Breast epithelium (tissue), 4 donors: ENCODE measurements around the gene SPINDOC. TPM values are rescaled to one million over a fixed set of nuclear protein-coding genes. Genes with fewer than 3 reads are reported as not detected.
A peak's percentile ranks its signal among the peaks of the same experiment; 100 is the strongest.
"Not testable (repeated sequence)": the region's sequence is repeated elsewhere in the genome, so short reads cannot be mapped to it uniquely, and the experiment has no call there.

ENCODE experiments used
- DNase-seq, 2 donors: peaks; one replicate each; pipeline ENCODE4 v3.0.0-alpha.2; 2019; ENCODE audit warnings: low spot score in 2 of 2
- H3K27ac ChIP-seq, 2 donors: fragments of 200-600 bp; sonication (generic) in 1 of 2; one replicate each; pipeline ENCODE4 v1.5.1; 2016 to 2019; ENCODE audit warnings: mild to moderate bottlenecking in 1 of 2
- H3K27me3 ChIP-seq, 2 donors: fragments of 200-600 bp; sonication (generic) in 1 of 2; one replicate each; pipeline versions ENCODE4 v1.5.1 to v1.6.0; 2017 to 2019; ENCODE audit warnings: control low read depth in 1 of 2, mild to moderate bottlenecking in 1 of 2
- H3K36me3 ChIP-seq: fragments of 200-600 bp; one replicate; pipeline ENCODE4 v1.5.1; 2019
- H3K4me1 ChIP-seq, 2 donors: fragments of 200-600 bp; sonication (generic); one replicate each; pipeline ENCODE4 v1.5.1; 2016 to 2019; ENCODE audit warnings: control low read depth in 1 of 2
- H3K4me3 ChIP-seq, 3 donors: fragments of 200-600 bp; sonication (generic); 1 replicate in 2 of 3; 2 replicates in 1 of 3; pipeline ENCODE4 v1.5.1; 2016 to 2019; ENCODE audit warnings: mild to moderate bottlenecking in 3 of 3, moderate library complexity in 2 of 3
- H3K9me3 ChIP-seq, 2 donors: fragments of 200-600 bp; sonication (generic) in 1 of 2; one replicate each; pipeline ENCODE4 v1.5.1; 2016 to 2019; ENCODE audit warnings: control low read depth in 1 of 2
- POLR2A ChIP-seq: fragments of 450-650 bp; IDR thresholded peaks from one replicate; pipeline ENCODE4 v1.6.1; 2016; ENCODE audit warnings: antibody characterized with exemption, mild to moderate bottlenecking, moderate library complexity
- POLR2AphosphoS5 ChIP-seq, 3 donors: sonication (generic); formaldehyde crosslinking; IDR thresholded peaks; one replicate each; pipeline ENCODE4 v1.6.1; 2017; ENCODE audit warnings: antibody characterized with exemption in 3 of 3
- intact Hi-C: fragments of 100-400 bp; cut with DNase I; formaldehyde crosslinking; loops from one replicate; pipeline ENCODE4 v1.15.1; 2023; ENCODE audit warnings: low total_unique reads
- total RNA-seq, 3 donors: library from RNA; depleted of rRNA; stranded (reverse); fragments of >200 nt; gene quantifications; one replicate each; pipeline ENCODE4 v1.1.0, GENCODE V29; 2016
- TF ChIP-seq, protein P1 (sequence below), 3 donors: fragments of 450-650 bp; IDR thresholded peaks; one replicate each; pipeline ENCODE4 v1.5.1; 2016 to 2017; ENCODE audit warnings: antibody characterized with exemption in 3 of 3, mild to moderate bottlenecking in 3 of 3, moderate library complexity in 3 of 3

Gene SPINDOC
- total RNA-seq, 3 donors from 2014 or later = 4.8 to 13.8 (median 12.1) TPM

DNA sequence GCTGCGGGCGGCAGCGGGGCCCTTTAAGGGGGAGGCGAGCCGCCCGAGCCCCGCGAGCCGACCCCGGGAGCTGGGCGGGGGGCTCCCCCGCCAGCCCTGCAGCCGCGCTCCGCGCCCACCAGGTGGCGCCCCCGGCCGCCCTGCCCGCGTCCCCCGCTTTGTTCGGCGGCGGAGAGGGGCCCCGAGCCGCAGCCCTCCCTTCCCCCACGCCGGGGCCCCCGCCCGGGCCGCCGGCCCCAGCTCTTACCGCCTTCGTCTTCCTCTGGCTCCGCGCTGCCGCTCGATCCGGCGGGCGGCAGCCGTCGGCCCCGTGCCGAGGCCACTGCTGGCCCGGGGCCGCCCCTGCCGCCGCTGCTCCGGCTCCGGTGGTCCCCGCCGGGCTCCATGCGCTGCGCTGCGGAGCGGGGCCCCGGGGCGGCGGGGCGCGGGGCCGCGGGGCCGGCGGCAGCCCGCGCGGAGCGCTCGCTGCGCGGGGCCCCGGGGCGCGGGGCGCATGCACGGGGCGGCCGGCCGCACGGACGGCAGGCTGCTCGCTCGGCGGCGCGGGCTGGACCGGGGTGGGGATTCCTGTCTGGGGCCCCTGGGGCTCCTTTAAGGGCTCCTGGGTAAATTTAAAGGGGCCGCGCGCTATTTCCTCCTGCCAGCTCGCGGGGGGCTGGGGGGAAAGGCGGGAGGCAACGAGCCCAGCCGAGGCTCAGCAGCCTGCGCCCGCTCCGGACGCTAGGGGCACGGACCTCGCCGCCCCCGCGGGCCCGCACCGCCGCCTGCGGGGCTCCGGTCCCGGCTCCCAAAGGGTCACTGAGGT, 44.8 kb upstream of the SPINDOC start, which contains the start of gene ZFTA:
Gene ZFTA (minus strand): TSS at position 539 of the 805 bp plus-strand sequence. CDS start 153 bp downstream, at position 386.
- intact Hi-C loops = loop anchor here (2.0 kb wide), 1 partner anchor 170 kb away; the partner anchor contains the start of gene NAA40
- H3K27me3 ChIP-seq = no peaks in the 10 kb centered on the region
- peak within 1 kb of the TSS; percentile 88 to 99 (median 90) for H3K4me3 ChIP-seq
- H3K36me3 ChIP-seq = no peaks in the 10 kb centered on the region
- no peaks in the 10 kb centered on the region for H3K9me3 ChIP-seq
- DNase-seq = no peak
- peaks cover 0 to 16% of the 10 kb centered on the region in 2 donors for H3K4me1 ChIP-seq
- peak within 1 kb of the TSS; percentile 79 to 88 for H3K27ac ChIP-seq
- TF ChIP-seq, protein P1, sequence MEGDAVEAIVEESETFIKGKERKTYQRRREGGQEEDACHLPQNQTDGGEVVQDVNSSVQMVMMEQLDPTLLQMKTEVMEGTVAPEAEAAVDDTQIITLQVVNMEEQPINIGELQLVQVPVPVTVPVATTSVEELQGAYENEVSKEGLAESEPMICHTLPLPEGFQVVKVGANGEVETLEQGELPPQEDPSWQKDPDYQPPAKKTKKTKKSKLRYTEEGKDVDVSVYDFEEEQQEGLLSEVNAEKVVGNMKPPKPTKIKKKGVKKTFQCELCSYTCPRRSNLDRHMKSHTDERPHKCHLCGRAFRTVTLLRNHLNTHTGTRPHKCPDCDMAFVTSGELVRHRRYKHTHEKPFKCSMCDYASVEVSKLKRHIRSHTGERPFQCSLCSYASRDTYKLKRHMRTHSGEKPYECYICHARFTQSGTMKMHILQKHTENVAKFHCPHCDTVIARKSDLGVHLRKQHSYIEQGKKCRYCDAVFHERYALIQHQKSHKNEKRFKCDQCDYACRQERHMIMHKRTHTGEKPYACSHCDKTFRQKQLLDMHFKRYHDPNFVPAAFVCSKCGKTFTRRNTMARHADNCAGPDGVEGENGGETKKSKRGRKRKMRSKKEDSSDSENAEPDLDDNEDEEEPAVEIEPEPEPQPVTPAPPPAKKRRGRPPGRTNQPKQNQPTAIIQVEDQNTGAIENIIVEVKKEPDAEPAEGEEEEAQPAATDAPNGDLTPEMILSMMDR (IDR thresholded peaks at IDR 0.05) = peak in 1 of 3 donors; percentile 89
- no peak for TF ChIP-seq POLR2AphosphoS5 (IDR thresholded peaks at IDR 0.05)

DNA sequence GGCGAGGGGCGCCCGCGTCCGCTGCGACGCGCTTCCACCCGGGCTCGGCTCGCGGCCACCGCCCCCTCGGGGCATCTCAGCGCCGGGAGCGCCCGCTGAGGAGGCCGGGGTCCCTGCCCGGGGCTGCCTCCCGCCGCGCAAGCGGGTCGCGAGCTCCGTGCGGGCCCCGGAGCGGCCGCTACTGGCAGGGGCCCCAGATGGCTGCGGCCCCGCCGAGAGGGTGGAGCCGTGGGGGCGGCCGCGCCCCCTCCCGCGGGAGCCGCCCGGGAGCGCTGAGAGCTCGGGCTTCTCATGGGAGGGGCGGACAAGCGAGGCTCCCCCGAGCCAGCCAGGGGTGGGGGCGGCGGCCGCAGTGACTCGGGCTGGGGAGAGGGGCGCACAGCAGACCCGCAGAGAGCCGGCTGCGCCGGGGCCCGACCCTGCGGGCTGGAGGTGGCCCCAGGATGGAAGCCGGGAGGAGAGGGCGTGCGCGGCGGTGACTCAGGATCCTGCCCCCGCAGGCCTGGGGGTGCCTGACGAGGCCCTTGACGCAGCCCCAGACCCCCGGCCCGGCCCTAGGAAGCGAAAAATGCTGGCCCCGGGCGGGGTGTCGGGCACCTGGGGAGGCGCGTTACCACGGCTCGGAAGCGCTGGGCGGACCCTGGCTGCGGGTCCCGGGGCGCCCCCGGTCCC, 44.1 kb upstream of the SPINDOC start:
- Histone ChIP-seq H3K27me3 (no peaks in the 10 kb centered on the region), H3K36me3 (no peaks in the 10 kb centered on the region), H3K27ac (peak overlapping the region; percentile 61 to 88), H3K4me1 (peaks cover 0 to 16% of the 10 kb centered on the region in 2 donors), H3K9me3 (no peaks in the 10 kb centered on the region), H3K4me3 (peak overlapping the region; percentile 88 to 99 (median 90))
- TF ChIP-seq, protein P1 (IDR thresholded peaks at IDR 0.05) = no peak
- DNase-seq = no peak
- intact Hi-C loops = loop anchor here (2.0 kb wide), 1 partner anchor 170 kb away; the partner anchor contains the start of gene NAA40

DNA sequence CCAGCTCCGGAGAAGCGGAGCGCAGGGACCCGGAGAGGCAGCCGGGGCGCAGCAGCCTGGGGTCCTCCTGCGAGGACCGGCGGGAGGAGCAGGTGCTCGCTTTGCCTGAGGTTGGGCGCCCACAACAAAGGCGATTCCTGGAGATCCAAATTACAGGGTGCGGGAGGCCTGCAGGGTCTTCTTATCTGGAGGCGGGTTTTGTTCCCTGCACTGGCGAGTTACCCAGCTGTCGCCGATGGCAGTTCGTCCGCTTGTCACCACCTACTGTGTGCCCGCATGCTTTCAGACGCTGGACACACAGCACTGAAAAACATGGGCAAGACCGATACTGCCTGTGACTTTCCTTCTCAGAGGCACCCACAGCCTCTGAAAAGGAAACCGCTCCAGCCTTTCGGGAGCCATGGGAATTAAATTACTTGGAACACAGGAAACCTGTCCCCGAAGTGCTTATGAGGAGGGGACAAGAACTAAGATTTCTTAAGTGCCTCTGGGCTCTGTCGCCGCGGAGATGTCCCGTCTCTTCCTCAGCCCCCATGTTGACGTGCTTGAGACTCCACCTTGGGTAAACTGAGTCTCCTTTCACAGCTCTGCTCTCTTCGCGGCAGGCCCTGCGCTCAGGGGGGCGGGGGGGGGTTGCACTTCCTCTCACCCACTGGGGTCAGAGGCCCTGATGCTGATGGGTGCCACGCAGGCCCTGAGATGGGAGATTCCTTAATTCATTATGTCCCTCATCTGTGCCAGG, 43.4 kb upstream of the SPINDOC start:
- Histone ChIP-seq H3K27me3 (no peaks in the 10 kb centered on the region), H3K4me3 (peak overlapping the region; percentile 88 to 99 (median 90)), H3K4me1 (peaks cover 0 to 16% of the 10 kb centered on the region in 2 donors), H3K27ac (peak overlapping the region; percentile 61 to 88), H3K9me3 (no peaks in the 10 kb centered on the region), H3K36me3 (no peaks in the 10 kb centered on the region)
- no peak for DNase-seq
- intact Hi-C loops = loop anchor here (2.0 kb wide), 1 partner anchor 169 kb away; the partner anchor contains the start of gene NAA40
- TF ChIP-seq, protein P1 (IDR thresholded peaks at IDR 0.05) = no peak
- no peak for TF ChIP-seq POLR2A

DNA sequence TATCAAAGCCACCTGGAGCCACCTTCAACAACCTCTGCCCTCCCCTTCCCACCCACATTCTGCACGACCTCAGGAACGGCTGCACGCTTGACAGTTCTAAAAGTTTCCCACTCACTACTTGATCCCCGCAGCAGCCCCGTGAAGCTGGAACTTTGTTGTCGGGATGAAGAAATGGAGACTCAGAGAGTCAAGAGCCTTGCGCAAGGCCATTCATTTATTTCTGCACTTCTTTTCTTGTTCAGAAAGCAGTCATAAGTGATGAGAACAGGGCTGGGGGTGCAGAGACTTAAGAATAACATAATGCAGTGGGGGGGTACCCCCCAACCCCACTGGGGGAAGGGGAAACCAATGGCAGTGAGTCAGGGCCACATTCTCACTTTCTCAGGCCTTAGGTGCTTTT, 42.5 kb upstream of the SPINDOC start:
- H3K27me3 ChIP-seq = no peaks in the 10 kb centered on the region
- no peak for DNase-seq
- H3K36me3 ChIP-seq = no peaks in the 10 kb centered on the region
- intact Hi-C loops = no loop called here
- TF ChIP-seq POLR2AphosphoS5 (IDR thresholded peaks at IDR 0.05) (no peak), POLR2A (no peak)
- TF ChIP-seq, protein P1 (IDR thresholded peaks at IDR 0.05) = no peak
- H3K27ac ChIP-seq = no peak overlapping the region
- H3K4me3 ChIP-seq = no peak overlapping the region
- H3K4me1 ChIP-seq = peaks cover 0 to 13% of the 10 kb centered on the region in 2 donors
- H3K9me3 ChIP-seq = no peaks in the 10 kb centered on the region

DNA sequence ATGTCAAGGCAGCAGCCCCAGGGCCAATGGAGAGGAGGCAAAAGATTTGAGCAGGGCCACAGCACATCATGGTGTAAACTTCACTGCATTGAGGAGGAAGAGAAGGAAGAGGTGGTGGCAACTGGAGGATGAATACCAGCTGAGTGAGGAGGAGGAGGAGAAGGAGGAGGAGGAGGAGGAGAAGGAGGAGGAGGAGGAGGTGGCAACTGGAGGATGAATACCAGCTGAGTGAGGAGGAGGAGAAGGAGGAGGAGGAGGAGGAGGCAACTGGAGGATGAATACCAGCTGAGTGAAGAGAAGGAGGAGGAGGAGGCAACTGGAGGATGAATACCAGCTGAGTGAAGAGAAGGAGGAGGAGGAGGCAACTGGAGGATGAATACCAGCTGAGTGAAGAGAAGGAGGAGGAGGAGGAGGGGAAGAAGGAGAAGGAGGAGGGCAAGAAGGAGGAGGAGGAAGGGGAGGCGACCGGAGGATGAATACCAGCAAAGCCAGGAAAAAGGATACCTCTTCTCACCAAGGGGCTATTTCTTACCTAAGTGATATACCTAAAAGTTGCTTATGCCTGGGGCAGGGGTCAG, 41.4 kb upstream of the SPINDOC start:
- H3K4me1 ChIP-seq, H3K9me3 ChIP-seq, DNase-seq, intact Hi-C loops, H3K27ac ChIP-seq, H3K27me3 ChIP-seq, H3K4me3 ChIP-seq, H3K36me3 ChIP-seq: not testable (repeated sequence)
